ENCODE measurements around the gene TOMM20. TPM values are rescaled to one million over a fixed set of nuclear protein-coding genes. Genes with fewer than 3 reads are reported as not detected.
A peak's percentile ranks its signal among the peaks of the same experiment; 100 is the strongest.
"Not testable (repeated sequence)": the region's sequence is repeated elsewhere in the genome, so short reads cannot be mapped to it uniquely, and the experiment has no call there.

The TOMM20 gene
- polyA plus RNA-seq, 6 donors from 2014 or later: 41.0 to 47.9 (median 45.5) TPM

DNA sequence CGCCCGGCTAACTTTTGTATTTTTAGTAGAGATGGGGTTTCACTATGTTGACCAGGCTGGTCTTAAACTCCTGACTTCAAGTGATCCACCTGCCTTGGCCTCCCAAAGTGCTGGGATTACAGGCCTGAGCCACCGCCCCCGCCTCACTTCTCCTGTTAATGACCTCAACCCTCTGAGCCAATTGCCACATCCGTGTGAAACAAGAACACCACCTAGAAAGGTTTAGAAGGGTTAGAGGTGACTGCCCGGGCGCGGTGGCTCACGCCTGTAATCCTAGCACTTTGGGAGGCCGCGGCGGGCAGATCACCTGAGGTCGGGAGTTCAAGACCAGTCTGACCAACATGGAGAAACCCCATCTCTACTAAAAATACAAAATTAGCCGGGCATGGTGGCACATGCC, 36.2 kb downstream of the TOMM20 start:
- H3K27me3 Mint-ChIP-seq; H3K36me3 Mint-ChIP-seq; H3K27ac Mint-ChIP-seq; DNase-seq; ATAC-seq (ENCODE audit: low read depth in 2 of 2); H3K4me3 Mint-ChIP-seq; H3K9me3 Mint-ChIP-seq; H3K4me1 Mint-ChIP-seq: not testable (repeated sequence)

- H3K4me3 Mint-ChIP-seq; DNase-seq; H3K27me3 Mint-ChIP-seq; H3K36me3 Mint-ChIP-seq; H3K4me1 Mint-ChIP-seq; H3K9me3 Mint-ChIP-seq; ATAC-seq (ENCODE audit: low read depth in 2 of 2); H3K27ac Mint-ChIP-seq: not testable (repeated sequence)
These were observed 36.6 kb downstream of the TOMM20 start for GRCh38 chr1:235092045-235092406.

DNA sequence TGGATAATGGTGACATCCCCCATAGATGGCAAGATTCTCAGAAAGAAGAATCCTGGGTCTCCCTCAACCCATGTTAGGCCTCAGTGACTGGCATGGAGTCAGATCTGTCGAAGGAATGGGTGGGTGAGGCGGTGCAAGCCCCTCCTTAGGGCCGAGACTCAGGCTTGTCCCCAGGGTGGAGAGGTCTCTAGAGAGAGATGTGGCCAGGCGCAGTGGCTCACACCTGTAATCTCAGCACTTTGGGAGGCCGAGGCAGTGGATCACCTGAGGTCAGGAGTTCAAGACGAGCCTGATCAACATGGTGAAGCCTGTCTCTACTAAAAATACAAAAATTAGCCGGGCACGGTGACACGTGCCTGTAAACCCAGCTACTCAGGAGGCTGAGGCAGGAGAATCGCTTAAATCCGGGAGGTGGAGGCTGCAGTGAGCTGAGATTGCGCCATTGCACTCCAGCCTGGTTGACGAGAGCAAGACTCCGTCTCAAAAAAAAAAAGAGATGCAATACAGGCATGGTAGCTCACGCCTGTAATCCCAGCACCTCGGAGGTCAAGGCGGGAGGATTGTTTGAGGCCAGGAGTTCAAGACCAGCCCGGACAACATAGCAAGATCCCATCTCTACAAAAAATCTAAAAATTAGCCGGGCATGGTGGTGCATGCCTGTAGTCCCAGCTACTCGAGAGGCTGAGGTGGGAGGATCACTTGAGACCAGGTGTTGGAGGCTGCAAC, 37.2 kb downstream of the TOMM20 start:
- not testable (repeated sequence) for H3K9me3 Mint-ChIP-seq; H3K4me3 Mint-ChIP-seq; H3K36me3 Mint-ChIP-seq; H3K4me1 Mint-ChIP-seq; ATAC-seq (ENCODE audit: low read depth in 2 of 2); H3K27ac Mint-ChIP-seq; DNase-seq; H3K27me3 Mint-ChIP-seq

- DNase-seq: no peak
- Mint-ChIP-seq H3K4me1 (peaks cover 5 to 7% (median 7%) of the 10 kb centered on the region in 3 donors), H3K9me3 (no peaks in the 10 kb centered on the region), H3K27ac (no peak overlapping the region), H3K4me3 (no peak overlapping the region), H3K36me3 (no peaks in the 10 kb centered on the region), H3K27me3 (peaks cover 5 to 10% (median 6%) of the 10 kb centered on the region in 3 donors)
- no peak for ATAC-seq (ENCODE audit: low read depth in 2 of 2)
These were observed 38.1 kb downstream of the TOMM20 start for GRCh38 chr1:235090406-235091069.

DNA sequence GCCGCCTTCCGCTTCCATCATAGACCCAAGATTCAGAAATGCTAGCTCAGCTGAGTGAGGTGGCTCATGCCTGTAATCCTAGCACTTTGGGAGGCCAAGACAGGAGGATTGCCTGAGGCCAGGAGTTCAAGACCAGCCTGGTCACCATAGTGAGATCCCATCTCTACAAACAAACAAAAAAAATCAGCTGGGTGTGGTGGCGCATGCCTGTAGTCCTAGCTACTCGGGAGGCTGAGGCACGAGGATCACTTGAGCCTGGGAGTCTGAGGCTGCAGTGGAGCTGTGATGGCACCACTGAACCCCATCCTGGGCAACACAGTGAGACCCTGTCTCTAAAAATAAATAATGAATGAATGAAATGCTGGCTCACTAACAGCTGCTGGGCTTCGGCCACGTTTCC, 39.7 kb downstream of the TOMM20 start:
- Mint-ChIP-seq H3K4me1 (peaks cover 6 to 7% (median 7%) of the 10 kb centered on the region in 3 donors), H3K27ac (peak overlapping the region in 1 of 6 donors; percentile 53), H3K27me3 (peaks cover 4 to 6% (median 6%) of the 10 kb centered on the region in 3 donors), H3K36me3 (no peaks in the 10 kb centered on the region), H3K9me3 (no peaks in the 10 kb centered on the region), H3K4me3 (no peak overlapping the region)
- no peak for ATAC-seq (ENCODE audit: low read depth in 2 of 2)
- no peak for DNase-seq

- no peak overlapping the region for H3K27ac Mint-ChIP-seq
- no peak for ATAC-seq (ENCODE audit: low read depth in 2 of 2)
These were observed 40.2 kb downstream of the TOMM20 start for GRCh38 chr1:235088430-235088829.

GRCh38 chr1:235087906-235088305, 40.7 kb downstream of the TOMM20 start:
- ATAC-seq (ENCODE audit: low read depth in 2 of 2): no peak
- Mint-ChIP-seq H3K4me1 (peaks cover 11 to 13% (median 12%) of the 10 kb centered on the region in 3 donors), H3K36me3 (no peaks in the 10 kb centered on the region), H3K27ac (no peak overlapping the region), H3K9me3 (no peaks in the 10 kb centered on the region), H3K4me3 (no peak overlapping the region), H3K27me3 (peaks cover 0 to 6% (median 6%) of the 10 kb centered on the region in 3 donors)
- no peak for DNase-seq

More at GRCh38 chr1:235088430-235088829, 40.2 kb downstream of the TOMM20 start:
- no peaks in the 10 kb centered on the region for H3K36me3 Mint-ChIP-seq
- no peak overlapping the region for H3K4me3 Mint-ChIP-seq
- DNase-seq: no peak
- peaks cover 0 to 6% (median 6%) of the 10 kb centered on the region in 3 donors for H3K27me3 Mint-ChIP-seq
- H3K4me1 Mint-ChIP-seq: peaks cover 6 to 8% (median 7%) of the 10 kb centered on the region in 3 donors
- no peaks in the 10 kb centered on the region for H3K9me3 Mint-ChIP-seq

- not testable (repeated sequence) for DNase-seq; ATAC-seq (ENCODE audit: low read depth in 2 of 2); H3K27me3 Mint-ChIP-seq; H3K27ac Mint-ChIP-seq; H3K9me3 Mint-ChIP-seq; H3K4me3 Mint-ChIP-seq; H3K36me3 Mint-ChIP-seq
- H3K4me1 Mint-ChIP-seq: peaks cover 12 to 13% (median 12%) of the 10 kb centered on the region in 3 donors
These were observed 43.1 kb downstream of the TOMM20 start for GRCh38 chr1:235085411-235086117.

- not testable (repeated sequence) for ATAC-seq (ENCODE audit: low read depth in 2 of 2); H3K36me3 Mint-ChIP-seq; H3K27me3 Mint-ChIP-seq; H3K9me3 Mint-ChIP-seq; DNase-seq
- Mint-ChIP-seq H3K4me3 (peak overlapping the region in 1 of 8 donors; percentile 18), H3K27ac (peak overlapping the region in 3 of 6 donors; percentile 19 to 86 (median 47)), H3K4me1 (peaks cover 12 to 15% (median 14%) of the 10 kb centered on the region in 3 donors)
These were observed 47.8 kb downstream of the TOMM20 start for GRCh38 chr1:235080788-235081187.

DNA sequence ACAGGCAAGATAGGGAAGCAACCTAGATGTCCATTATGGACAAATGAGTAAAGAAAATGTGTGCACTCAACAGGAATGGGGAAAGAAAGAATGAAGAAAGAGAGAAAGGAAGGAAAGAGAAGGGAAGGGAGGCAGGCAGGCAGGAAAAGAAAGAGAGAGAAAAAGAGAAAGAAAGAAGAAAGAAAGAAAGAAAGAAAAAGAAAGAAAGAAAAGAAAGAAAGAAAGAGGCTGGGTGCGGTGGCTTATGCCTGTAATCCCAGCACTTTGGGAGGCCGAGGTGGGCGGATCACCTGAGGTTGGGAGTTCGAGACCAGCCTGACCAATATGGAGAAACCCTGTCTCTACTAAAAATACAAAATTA, 48.4 kb downstream of the TOMM20 start:
- H3K27ac Mint-ChIP-seq: peak overlapping the region in 1 of 6 donors; percentile 47
- H3K27me3 Mint-ChIP-seq: not testable (repeated sequence)

GRCh38 chr1:235079443-235080296, 49.0 kb downstream of the TOMM20 start:
- Mint-ChIP-seq H3K36me3 (no peaks in the 10 kb centered on the region), H3K9me3 (no peaks in the 10 kb centered on the region), H3K27ac (no peak overlapping the region), H3K4me1 (peaks cover 17 to 25% (median 17%) of the 10 kb centered on the region in 3 donors), H3K4me3 (no peak overlapping the region), H3K27me3 (no peaks in the 10 kb centered on the region)
- DNase-seq (no peak), ATAC-seq (ENCODE audit: low read depth in 2 of 2) (no peak)

More for the DNA sequence above, 48.4 kb downstream of the TOMM20 start:
- DNase-seq; H3K36me3 Mint-ChIP-seq; ATAC-seq (ENCODE audit: low read depth in 2 of 2); H3K9me3 Mint-ChIP-seq; H3K4me3 Mint-ChIP-seq: not testable (repeated sequence)
- peaks cover 12 to 19% (median 15%) of the 10 kb centered on the region in 3 donors for H3K4me1 Mint-ChIP-seq

DNA sequence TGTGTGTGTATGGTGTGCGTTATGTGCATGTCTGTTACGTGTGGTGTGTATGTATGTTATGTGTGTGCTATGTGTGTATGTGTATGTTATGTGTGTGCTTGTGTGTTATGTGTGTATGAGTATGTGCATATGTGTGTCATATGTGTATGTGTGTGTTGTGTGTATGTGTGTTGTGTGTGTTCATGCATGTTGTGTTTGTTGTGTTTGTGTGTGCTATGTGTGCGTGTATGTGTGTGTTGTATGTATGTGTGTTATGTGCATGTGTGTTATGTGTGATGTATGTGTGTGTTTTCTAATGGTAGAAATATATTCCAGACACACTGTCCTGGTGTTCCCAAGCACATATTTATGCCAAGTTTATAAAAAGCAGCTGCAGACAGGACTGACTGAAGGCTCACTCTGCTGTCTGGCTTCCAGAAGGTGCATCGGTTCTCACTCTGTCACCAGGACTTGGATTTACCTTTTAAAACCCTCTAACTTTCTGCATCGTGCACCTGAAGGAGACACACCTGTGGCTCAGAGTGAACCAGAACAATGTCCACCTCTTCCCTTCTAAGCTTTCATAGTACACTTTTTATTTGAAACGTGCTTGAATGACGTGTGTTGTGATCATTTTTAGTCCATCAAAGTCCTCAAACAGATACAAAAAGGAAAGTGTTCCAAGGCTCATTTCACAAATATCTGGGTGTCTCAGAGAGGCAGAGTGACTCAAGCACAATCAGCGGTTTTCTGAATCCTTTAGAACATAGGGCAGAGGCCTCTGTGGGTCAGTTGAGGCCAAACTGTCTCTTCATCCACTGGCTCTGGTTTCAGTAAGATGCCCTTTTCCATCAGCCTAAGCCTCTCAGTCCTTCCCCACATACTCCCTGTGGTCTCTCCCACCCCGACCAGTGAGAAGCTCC, 49.9 kb downstream of the TOMM20 start:
- no peaks in the 10 kb centered on the region for H3K36me3 Mint-ChIP-seq
- H3K9me3 Mint-ChIP-seq: no peaks in the 10 kb centered on the region
- no peaks in the 10 kb centered on the region for H3K27me3 Mint-ChIP-seq
- peaks cover 16 to 26% (median 16%) of the 10 kb centered on the region in 3 donors for H3K4me1 Mint-ChIP-seq
- no peak overlapping the region for H3K4me3 Mint-ChIP-seq
- ATAC-seq (ENCODE audit: low read depth in 2 of 2) (no peak), DNase-seq (no peak)
- no peak overlapping the region for H3K27ac Mint-ChIP-seq

All from naive B cell (primary cell).